ENCODE data around the gene UMPS.
A peak's percentile ranks its signal among the peaks of the same experiment; 100 is the strongest.

DNA sequence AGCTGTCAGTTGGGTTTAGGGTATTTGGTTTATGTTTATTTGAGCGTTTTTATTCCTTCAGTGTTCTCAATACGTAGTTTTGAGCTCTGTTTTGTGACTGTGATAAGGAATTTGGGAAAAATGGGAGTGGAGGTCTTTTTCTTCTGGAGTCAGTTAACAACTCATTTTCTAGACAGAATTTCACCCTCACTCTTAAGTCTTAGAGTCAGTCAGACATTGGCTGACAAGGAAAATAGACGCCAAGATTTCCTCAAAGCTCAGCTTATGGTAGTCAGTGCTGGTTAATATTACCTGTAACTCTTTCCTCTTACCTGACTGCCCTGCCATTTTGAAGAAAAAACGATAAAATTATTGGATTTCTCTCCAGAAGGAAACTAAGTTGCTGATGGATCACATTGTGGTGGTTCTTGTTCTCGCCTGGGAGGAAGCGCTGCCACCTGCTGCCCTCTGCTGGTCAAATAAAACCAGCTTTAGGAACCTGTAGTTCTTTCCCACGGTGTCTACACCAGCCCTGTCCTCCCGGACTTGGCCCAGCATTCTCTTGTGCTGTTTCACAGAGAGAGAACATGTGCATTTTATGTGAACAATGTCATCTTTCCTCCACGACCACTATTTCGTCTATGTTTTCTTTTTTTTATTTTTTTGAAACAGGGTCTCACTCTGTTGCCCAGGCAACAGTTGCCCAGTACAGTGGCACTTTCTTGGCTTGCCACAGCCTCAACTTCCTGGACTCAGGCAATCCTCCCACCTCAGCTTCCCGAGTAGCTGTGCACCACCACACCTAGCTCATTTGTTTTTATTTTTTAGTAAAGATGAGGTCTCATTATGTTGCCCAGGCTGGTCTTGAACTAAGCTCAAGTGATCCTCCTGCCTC, 41.4 kb upstream of the UMPS start:
- TF ChIP-seq, protein P1, sequence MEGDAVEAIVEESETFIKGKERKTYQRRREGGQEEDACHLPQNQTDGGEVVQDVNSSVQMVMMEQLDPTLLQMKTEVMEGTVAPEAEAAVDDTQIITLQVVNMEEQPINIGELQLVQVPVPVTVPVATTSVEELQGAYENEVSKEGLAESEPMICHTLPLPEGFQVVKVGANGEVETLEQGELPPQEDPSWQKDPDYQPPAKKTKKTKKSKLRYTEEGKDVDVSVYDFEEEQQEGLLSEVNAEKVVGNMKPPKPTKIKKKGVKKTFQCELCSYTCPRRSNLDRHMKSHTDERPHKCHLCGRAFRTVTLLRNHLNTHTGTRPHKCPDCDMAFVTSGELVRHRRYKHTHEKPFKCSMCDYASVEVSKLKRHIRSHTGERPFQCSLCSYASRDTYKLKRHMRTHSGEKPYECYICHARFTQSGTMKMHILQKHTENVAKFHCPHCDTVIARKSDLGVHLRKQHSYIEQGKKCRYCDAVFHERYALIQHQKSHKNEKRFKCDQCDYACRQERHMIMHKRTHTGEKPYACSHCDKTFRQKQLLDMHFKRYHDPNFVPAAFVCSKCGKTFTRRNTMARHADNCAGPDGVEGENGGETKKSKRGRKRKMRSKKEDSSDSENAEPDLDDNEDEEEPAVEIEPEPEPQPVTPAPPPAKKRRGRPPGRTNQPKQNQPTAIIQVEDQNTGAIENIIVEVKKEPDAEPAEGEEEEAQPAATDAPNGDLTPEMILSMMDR (IDR thresholded peaks at IDR 0.05), result peak; percentile 63 to 81
- TF ChIP-seq POLR2AphosphoS5 (IDR thresholded peaks at IDR 0.05) (no peak), EP300 (IDR thresholded peaks at IDR 0.05) (no peak)

All from suprapubic skin (tissue), 4 donors.